ENCODE data around the gene TBL1X.

TBL1X gene

DNA sequence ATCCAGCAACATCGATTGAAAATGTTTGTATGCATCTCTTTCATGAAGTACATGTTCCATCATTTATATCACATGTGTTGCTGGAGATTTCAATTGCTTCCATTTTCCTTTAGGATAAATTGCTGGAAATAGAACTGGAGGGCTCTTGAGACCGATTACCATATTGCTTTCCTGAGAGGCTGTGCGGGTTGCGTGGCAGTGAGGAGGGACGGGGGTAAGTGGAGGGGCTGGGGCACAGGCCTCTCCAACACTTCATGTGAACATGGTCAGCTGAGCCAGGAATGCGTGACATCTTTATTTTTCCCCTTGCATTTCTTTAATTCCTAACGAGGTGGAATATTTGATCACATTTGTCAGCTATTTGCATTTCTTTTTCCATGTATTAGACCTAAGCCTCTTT is 144.6 kb downstream of the TBL1X start:
- TF ChIP-seq, protein P1, sequence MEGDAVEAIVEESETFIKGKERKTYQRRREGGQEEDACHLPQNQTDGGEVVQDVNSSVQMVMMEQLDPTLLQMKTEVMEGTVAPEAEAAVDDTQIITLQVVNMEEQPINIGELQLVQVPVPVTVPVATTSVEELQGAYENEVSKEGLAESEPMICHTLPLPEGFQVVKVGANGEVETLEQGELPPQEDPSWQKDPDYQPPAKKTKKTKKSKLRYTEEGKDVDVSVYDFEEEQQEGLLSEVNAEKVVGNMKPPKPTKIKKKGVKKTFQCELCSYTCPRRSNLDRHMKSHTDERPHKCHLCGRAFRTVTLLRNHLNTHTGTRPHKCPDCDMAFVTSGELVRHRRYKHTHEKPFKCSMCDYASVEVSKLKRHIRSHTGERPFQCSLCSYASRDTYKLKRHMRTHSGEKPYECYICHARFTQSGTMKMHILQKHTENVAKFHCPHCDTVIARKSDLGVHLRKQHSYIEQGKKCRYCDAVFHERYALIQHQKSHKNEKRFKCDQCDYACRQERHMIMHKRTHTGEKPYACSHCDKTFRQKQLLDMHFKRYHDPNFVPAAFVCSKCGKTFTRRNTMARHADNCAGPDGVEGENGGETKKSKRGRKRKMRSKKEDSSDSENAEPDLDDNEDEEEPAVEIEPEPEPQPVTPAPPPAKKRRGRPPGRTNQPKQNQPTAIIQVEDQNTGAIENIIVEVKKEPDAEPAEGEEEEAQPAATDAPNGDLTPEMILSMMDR (IDR thresholded peaks at IDR 0.05; ENCODE audit: low read depth, low read length) = no peak
- TF ChIP-seq, protein P2, sequence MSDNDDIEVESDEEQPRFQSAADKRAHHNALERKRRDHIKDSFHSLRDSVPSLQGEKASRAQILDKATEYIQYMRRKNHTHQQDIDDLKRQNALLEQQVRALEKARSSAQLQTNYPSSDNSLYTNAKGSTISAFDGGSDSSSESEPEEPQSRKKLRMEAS (IDR thresholded peaks at IDR 0.05; ENCODE audit: low read depth, low read length) = no peak
- no peak for TF ChIP-seq MYC (IDR thresholded peaks at IDR 0.05; ENCODE audit: low read depth, low read length)
- no peak for DNase-seq (ENCODE audit: low read depth)
- no peak overlapping the region for H3K4me3 ChIP-seq (ENCODE audit: low read depth, low read length)

DNA sequence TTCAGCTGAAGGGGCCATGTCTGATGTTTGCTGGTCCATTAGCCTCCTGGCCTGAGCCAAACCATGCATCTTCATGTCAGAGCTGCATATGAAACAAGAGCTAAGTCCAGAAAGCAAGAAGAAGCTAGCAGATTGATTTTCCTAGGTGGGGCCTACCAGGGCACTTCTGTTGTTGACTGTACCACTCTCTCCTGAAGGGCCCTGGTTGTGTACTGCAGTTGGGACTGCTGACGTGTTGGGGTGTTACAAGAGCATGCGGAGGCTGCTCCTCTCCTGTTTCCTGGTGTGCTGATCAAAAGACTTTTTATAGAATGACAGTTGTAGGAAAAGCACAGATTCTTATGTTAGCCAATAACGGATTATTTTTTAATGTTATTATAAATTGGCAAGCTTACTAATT is 145.1 kb downstream of the TBL1X start:
- no peak for DNase-seq (ENCODE audit: low read depth)
- H3K4me3 ChIP-seq (ENCODE audit: low read depth, low read length) = no peak overlapping the region
- TF ChIP-seq, protein P2 (IDR thresholded peaks at IDR 0.05; ENCODE audit: low read depth, low read length) = no peak
- TF ChIP-seq MYC (IDR thresholded peaks at IDR 0.05; ENCODE audit: low read depth, low read length) (no peak), POLR2A (IDR thresholded peaks at IDR 0.05; ENCODE audit: extremely low read depth, insufficient read length) (no peak)
- TF ChIP-seq, protein P1 (IDR thresholded peaks at IDR 0.05; ENCODE audit: low read depth, low read length) = no peak

DNA sequence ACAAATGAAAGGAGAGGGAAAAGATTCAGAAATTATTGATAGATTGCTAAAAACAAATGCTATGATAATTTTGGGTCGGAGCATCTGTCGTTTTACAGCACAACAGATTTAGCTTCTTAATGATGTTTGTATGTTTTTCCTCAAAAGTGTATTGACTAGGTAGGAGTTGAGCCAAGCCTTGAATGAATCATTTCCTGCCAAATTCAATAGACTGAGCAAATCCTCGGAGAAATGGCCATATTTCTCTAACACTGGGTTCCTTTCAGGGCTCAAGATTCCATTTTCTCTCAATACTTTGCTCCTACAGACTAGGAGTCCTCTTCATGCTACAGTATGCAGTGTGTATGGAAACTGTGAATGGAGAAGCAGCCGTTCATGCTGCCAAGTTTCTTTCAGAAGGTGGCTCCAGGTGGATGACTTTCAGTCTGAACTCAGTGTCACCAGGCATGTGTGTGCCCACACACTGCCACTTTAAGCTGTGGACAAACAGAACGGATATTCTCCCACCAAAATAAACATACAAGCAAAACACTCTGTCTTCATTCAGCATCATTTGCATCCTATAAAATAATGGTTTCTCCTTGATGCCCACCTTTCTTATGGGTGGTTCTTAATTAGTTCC is 146.0 kb downstream of the TBL1X start:
- TF ChIP-seq, protein P1 (IDR thresholded peaks at IDR 0.05; ENCODE audit: low read depth, low read length) = no peak
- no peak for TF ChIP-seq POLR2A (IDR thresholded peaks at IDR 0.05; ENCODE audit: extremely low read depth, insufficient read length)
- DNase-seq (ENCODE audit: low read depth) = no peak
- no peak overlapping the region for H3K4me3 ChIP-seq (ENCODE audit: low read depth, low read length)

DNA sequence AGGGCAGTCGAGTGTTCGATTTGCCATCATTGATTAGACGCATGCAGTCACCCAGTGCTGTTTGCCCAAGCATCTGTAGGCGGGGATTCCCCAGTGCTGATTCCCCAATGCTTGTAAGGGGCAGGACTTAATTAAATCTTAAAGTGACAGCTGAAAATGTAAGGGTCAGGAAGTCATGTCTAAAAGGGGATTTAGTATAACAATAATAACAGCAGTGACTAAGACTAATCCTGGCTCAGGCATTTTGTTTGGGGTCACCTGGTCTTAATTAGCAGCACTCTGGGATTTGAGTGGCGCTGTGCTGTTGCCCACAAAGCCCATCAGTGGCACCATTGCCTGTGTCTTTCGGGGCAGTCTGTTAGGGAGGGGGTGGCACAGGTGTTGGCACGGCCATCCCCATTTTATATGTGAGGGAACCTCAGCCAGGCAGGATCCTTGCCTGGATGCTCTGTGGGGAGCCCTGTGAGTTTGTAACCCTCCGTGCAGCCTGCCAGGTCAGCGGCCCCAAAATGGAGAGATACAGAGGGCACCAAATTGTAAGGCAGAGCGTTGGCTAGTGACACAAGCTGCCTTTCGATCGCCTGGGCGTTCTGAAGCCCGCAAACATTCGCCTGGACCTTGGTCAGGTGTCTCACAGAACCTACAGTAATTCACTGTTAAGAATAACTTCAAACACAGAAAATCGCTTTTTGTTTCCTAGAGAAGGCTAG is 146.7 kb downstream of the TBL1X start:
- DNase-seq (ENCODE audit: low read depth) = no peak
- TF ChIP-seq POLR2A (IDR thresholded peaks at IDR 0.05; ENCODE audit: extremely low read depth, insufficient read length) (no peak), MYC (IDR thresholded peaks at IDR 0.05; ENCODE audit: low read depth, low read length) (no peak)
- TF ChIP-seq, protein P2 (IDR thresholded peaks at IDR 0.05; ENCODE audit: low read depth, low read length) = no peak
- TF ChIP-seq, protein P1 (IDR thresholded peaks at IDR 0.05; ENCODE audit: low read depth, low read length) = no peak
- no peak overlapping the region for H3K4me3 ChIP-seq (ENCODE audit: low read depth, low read length)

DNA sequence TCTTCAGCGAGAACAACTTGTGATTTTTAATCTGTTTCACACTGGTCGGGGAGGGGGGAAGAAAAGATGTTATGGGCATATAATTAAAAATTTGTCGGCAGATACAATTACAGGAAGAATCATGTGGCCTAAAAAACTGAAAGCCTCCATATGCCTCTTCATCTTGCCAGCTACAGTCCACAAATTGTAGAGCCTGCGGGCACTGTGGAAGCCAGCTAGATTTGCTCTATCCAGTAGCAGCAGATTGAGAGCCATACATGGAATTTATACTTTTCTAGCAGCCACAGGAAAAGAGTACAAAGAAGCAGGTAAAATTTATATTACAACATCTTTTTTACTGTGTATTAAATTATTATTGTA is 147.3 kb downstream of the TBL1X start:
- DNase-seq (ENCODE audit: low read depth) = no peak
- no peak overlapping the region for H3K4me3 ChIP-seq (ENCODE audit: low read depth, low read length)
- TF ChIP-seq POLR2A (IDR thresholded peaks at IDR 0.05; ENCODE audit: extremely low read depth, insufficient read length) (no peak), MYC (IDR thresholded peaks at IDR 0.05; ENCODE audit: low read depth, low read length) (no peak)
- TF ChIP-seq, protein P1 (IDR thresholded peaks at IDR 0.05; ENCODE audit: low read depth, low read length) = no peak
- TF ChIP-seq, protein P2 (IDR thresholded peaks at IDR 0.05; ENCODE audit: low read depth, low read length) = no peak

Data from NB4 (cell line).